ENCODE measurements around the gene ZNF524.
"Not testable (repeated sequence)": the region's sequence is repeated elsewhere in the genome, so short reads cannot be mapped to it uniquely, and the experiment has no call there.

The ZNF524 gene

GRCh38 chr19:55581145-55581822 is 18.8 kb upstream of the ZNF524 start:
- DNase-seq (ENCODE audit: low spot score), result no peak

- DNase-seq (ENCODE audit: low spot score), result no peak
These were observed 18.3 kb upstream of the ZNF524 start for GRCh38 chr19:55581823-55582223.

- DNase-seq (ENCODE audit: low spot score), result not testable (repeated sequence)
These were observed 17.8 kb upstream of the ZNF524 start for GRCh38 chr19:55582284-55582683.

GRCh38 chr19:55583897-55584296 is 16.2 kb upstream of the ZNF524 start:
- DNase-seq (ENCODE audit: low spot score), result not testable (repeated sequence)

GRCh38 chr19:55584871-55585270 is 15.2 kb upstream of the ZNF524 start:
- no peak for DNase-seq (ENCODE audit: low spot score)

- peak; percentile 98 for DNase-seq (ENCODE audit: low spot score)
These were observed 14.3 kb upstream of the ZNF524 start for GRCh38 chr19:55585658-55586339.

- peak; percentile 96 for DNase-seq (ENCODE audit: low spot score)
These were observed 13.0 kb upstream of the ZNF524 start for GRCh38 chr19:55586976-55587668.

- DNase-seq (ENCODE audit: low spot score), result no peak
These were observed 11.3 kb upstream of the ZNF524 start for GRCh38 chr19:55588738-55589137.

GRCh38 chr19:55590109-55590508 is 10.0 kb upstream of the ZNF524 start:
- DNase-seq (ENCODE audit: low spot score), result no peak

GRCh38 chr19:55590617-55591016 is 9.5 kb upstream of the ZNF524 start:
- DNase-seq (ENCODE audit: low spot score), result no peak

GRCh38 chr19:55591555-55591954 is 8.5 kb upstream of the ZNF524 start:
- no peak for DNase-seq (ENCODE audit: low spot score)

- DNase-seq (ENCODE audit: low spot score), result no peak
These were observed 7.5 kb upstream of the ZNF524 start for GRCh38 chr19:55592391-55593090.

GRCh38 chr19:55593096-55593772 is 6.9 kb upstream of the ZNF524 start:
- no peak for DNase-seq (ENCODE audit: low spot score)

- DNase-seq (ENCODE audit: low spot score), result no peak
These were observed 5.0 kb upstream of the ZNF524 start for GRCh38 chr19:55594996-55595545.

- no peak for DNase-seq (ENCODE audit: low spot score)
These were observed 3.8 kb upstream of the ZNF524 start for GRCh38 chr19:55596304-55596703.

GRCh38 chr19:55597501-55597921 is 2.6 kb upstream of the ZNF524 start:
- DNase-seq (ENCODE audit: low spot score), result no peak

GRCh38 chr19:55598034-55598433 is 2.1 kb upstream of the ZNF524 start:
- no peak for DNase-seq (ENCODE audit: low spot score)

GRCh38 chr19:55598719-55599467 is 1.2 kb upstream of the ZNF524 start:
- DNase-seq (ENCODE audit: low spot score), result peak; percentile 86

GRCh38 chr19:55599468-55599841 is 633 bp upstream of the ZNF524 start, which contains the start of gene FIZ1:
FIZ1 (minus strand) TSS chr19:55599517; CDS start chr19:55597865, 1,652 bp downstream.
- DNase-seq (ENCODE audit: low spot score), result peak; percentile 86

- no peak for DNase-seq (ENCODE audit: low spot score)
These were observed 557 bp downstream of the ZNF524 start for GRCh38 chr19:55600662-55601028.

- DNase-seq (ENCODE audit: low spot score), result no peak
These were observed 996 bp downstream of the ZNF524 start for GRCh38 chr19:55601084-55601483.

Data from D341Med (cell line).